HUES6 (cell line): Measurements from ENCODE around the gene MRGPRX4.
"Not testable (repeated sequence)": the region's sequence is repeated elsewhere in the genome, so short reads cannot be mapped to it uniquely, and the experiment has no call there.

Experiments used
- H3K27ac ChIP-seq: 2 replicates; pipeline ENCODE4 v1.7.0; 2013; ENCODE audit warnings: low read depth, mild to moderate bottlenecking, low read length, inconsistent platforms
- H3K27me3 ChIP-seq: 2 replicates; pipeline ENCODE4 v1.6.1; 2013; ENCODE audit warnings: low read length; ENCODE audit not compliant: control insufficient read depth, insufficient read depth
- H3K36me3 ChIP-seq: 2 replicates; pipeline ENCODE4 v1.6.1; 2013; ENCODE audit warnings: low read length; ENCODE audit not compliant: control insufficient read depth, insufficient read depth
- H3K4me1 ChIP-seq: 2 replicates; pipeline ENCODE4 v1.6.1; 2013; ENCODE audit warnings: low read length; ENCODE audit not compliant: control insufficient read depth, insufficient read depth
- H3K4me3 ChIP-seq: 2 replicates; pipeline ENCODE4 v1.5.1; 2013; ENCODE audit warnings: low read depth, low read length
- H3K9ac ChIP-seq: one replicate; pipeline ENCODE4 v1.6.1; 2013; ENCODE audit warnings: mild to moderate bottlenecking, low read length
- H3K9me3 ChIP-seq: 2 replicates; pipeline ENCODE4 v1.6.1; 2013; ENCODE audit warnings: low read depth, low read length; ENCODE audit not compliant: control insufficient read depth, insufficient read depth

MRGPRX4 gene

DNA sequence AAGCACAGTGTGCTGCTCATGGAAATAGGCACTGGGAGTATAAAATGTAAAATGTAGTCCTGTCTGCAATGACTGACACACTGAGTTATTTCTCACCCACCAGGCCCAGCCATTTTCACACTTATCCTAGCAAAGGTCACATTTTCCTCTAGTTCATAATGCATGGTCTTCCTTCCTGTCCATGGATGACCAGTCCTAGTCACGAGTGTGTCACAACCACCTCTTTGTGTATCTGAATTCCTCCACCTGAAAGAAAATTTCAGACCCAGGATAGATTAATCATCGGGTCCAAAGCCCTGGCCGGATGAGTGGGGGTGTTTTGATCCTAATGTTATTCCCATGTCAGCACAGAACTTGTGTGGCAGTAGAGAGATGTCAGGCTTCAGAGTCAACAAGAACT is at the start of gene MRGPRX4:
TSS of gene MRGPRX4 (plus strand) at position 172 of the 400 bp plus-strand sequence. CDS start 420 bp downstream, outside the sequence.
- H3K4me3 ChIP-seq = no peak within 1 kb of the TSS
- peaks cover 20% of the 10 kb centered on the region for H3K27me3 ChIP-seq
- H3K36me3 ChIP-seq = no peaks in the 10 kb centered on the region
- no peak within 1 kb of the TSS for H3K27ac ChIP-seq
- no peak within 1 kb of the TSS for H3K9ac ChIP-seq
- no peaks in the 10 kb centered on the region for H3K9me3 ChIP-seq
- H3K4me1 ChIP-seq = no peaks in the 10 kb centered on the region

- not testable (repeated sequence) for H3K9ac ChIP-seq, H3K4me1 ChIP-seq, H3K9me3 ChIP-seq, H3K4me3 ChIP-seq, H3K27ac ChIP-seq, H3K36me3 ChIP-seq, H3K27me3 ChIP-seq
Measured at GRCh38 chr11:18131115-18131514, 41.5 kb upstream of the MRGPRX4 start.

DNA sequence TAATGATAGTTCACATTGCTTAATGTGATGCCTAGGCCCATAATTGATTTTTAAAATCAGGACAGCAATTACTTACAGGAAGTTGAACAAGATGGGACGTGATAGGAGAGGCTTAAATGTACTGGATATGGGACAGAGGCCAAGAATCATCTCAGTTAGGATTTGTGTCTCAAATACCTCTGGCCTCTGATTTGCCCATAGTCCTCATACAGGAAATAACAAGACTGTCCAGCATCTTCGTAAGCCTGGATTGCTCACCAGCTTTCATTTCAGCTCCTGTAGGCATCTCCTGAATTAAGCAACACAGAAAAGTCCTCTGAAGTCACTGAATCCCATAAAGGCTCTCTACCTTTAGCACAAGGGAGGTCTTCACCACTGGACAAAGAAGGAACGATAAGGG is 40.3 kb upstream of the MRGPRX4 start, which contains the start of gene MRGPRX3:
TSS of gene MRGPRX3 (plus strand) at position 231 of the 400 bp plus-strand sequence. CDS start 4,632 bp downstream, outside the sequence.
- H3K27ac ChIP-seq = no peak within 1 kb of the TSS
- no peak within 1 kb of the TSS for H3K9ac ChIP-seq
- no peak within 1 kb of the TSS for H3K4me3 ChIP-seq
- no peaks in the 10 kb centered on the region for H3K4me1 ChIP-seq
- peaks cover 8% of the 10 kb centered on the region; the same call in 1 of the 2 replicates for H3K27me3 ChIP-seq
- peaks cover 7% of the 10 kb centered on the region for H3K9me3 ChIP-seq
- H3K36me3 ChIP-seq = no peaks in the 10 kb centered on the region

- H3K9me3 ChIP-seq = no peaks in the 10 kb centered on the region
- H3K27me3 ChIP-seq = peaks cover 12% of the 10 kb centered on the region
- H3K4me1 ChIP-seq = no peaks in the 10 kb centered on the region
- H3K4me3 ChIP-seq = no peak overlapping the region
- H3K9ac ChIP-seq = no peak overlapping the region
- no peak overlapping the region for H3K27ac ChIP-seq
- H3K36me3 ChIP-seq = no peaks in the 10 kb centered on the region
Measured at GRCh38 chr11:18135308-18135707, 37.3 kb upstream of the MRGPRX4 start.

DNA sequence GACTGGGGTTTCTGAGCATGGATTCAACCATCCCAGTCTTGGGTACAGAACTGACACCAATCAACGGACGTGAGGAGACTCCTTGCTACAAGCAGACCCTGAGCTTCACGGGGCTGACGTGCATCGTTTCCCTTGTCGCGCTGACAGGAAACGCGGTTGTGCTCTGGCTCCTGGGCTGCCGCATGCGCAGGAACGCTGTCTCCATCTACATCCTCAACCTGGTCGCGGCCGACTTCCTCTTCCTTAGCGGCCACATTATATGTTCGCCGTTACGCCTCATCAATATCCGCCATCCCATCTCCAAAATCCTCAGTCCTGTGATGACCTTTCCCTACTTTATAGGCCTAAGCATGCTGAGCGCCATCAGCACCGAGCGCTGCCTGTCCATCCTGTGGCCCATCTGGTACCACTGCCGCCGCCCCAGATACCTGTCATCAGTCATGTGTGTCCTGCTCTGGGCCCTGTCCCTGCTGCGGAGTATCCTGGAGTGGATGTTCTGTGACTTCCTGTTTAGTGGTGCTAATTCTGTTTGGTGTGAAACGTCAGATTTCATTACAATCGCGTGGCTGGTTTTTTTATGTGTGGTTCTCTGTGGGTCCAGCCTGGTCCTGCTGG is 35.3 kb upstream of the MRGPRX4 start:
- H3K27ac ChIP-seq = no peak overlapping the region
- no peaks in the 10 kb centered on the region for H3K36me3 ChIP-seq
- peaks cover 16% of the 10 kb centered on the region for H3K27me3 ChIP-seq
- H3K4me3 ChIP-seq = no peak overlapping the region
- H3K4me1 ChIP-seq = no peaks in the 10 kb centered on the region
- H3K9me3 ChIP-seq = no peaks in the 10 kb centered on the region
- no peak overlapping the region for H3K9ac ChIP-seq

GRCh38 chr11:18140145-18140544 is 32.5 kb upstream of the MRGPRX4 start:
- H3K27ac ChIP-seq = no peak overlapping the region
- H3K4me1 ChIP-seq = no peaks in the 10 kb centered on the region
- H3K36me3 ChIP-seq = no peaks in the 10 kb centered on the region
- peaks cover 14% of the 10 kb centered on the region for H3K27me3 ChIP-seq
- H3K9ac ChIP-seq = no peak overlapping the region
- H3K4me3 ChIP-seq = no peak overlapping the region
- no peaks in the 10 kb centered on the region for H3K9me3 ChIP-seq

DNA sequence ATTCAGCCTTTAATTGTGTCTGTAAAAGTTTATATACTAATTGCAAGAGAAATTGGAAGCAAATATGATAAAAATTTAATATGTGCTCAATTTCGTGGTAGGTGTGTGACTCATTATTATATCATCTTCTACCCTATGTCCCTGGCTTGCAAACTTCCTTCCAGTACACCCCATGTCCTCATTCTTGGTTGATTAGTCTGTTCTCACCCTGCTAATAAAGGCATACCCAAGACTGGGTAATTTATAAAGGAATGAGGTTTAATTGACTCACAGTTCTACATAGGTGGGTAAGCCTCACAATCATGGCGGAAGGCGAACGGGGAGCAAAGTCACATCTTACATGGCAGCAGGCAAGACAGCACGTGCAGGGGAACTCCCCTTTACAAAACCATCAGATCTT is 28.4 kb upstream of the MRGPRX4 start:
- no peak overlapping the region for H3K9ac ChIP-seq
- H3K27ac ChIP-seq = no peak overlapping the region
- H3K27me3 ChIP-seq = peaks cover 14% of the 10 kb centered on the region
- no peak overlapping the region for H3K4me3 ChIP-seq
- no peaks in the 10 kb centered on the region for H3K36me3 ChIP-seq
- no peaks in the 10 kb centered on the region for H3K4me1 ChIP-seq
- no peaks in the 10 kb centered on the region for H3K9me3 ChIP-seq

- H3K27ac ChIP-seq = no peak overlapping the region
- no peaks in the 10 kb centered on the region for H3K36me3 ChIP-seq
- H3K4me1 ChIP-seq = no peaks in the 10 kb centered on the region
- H3K9ac ChIP-seq = no peak overlapping the region
- no peaks in the 10 kb centered on the region for H3K9me3 ChIP-seq
- H3K4me3 ChIP-seq = no peak overlapping the region
- peaks cover 10% of the 10 kb centered on the region for H3K27me3 ChIP-seq
Measured at GRCh38 chr11:18145025-18145424, 27.6 kb upstream of the MRGPRX4 start.

- no peaks in the 10 kb centered on the region for H3K9me3 ChIP-seq
- H3K27ac ChIP-seq = no peak overlapping the region
- H3K36me3 ChIP-seq = no peaks in the 10 kb centered on the region
- no peaks in the 10 kb centered on the region for H3K4me1 ChIP-seq
- no peak overlapping the region for H3K9ac ChIP-seq
- H3K27me3 ChIP-seq = peaks cover 13% of the 10 kb centered on the region
- no peak overlapping the region for H3K4me3 ChIP-seq
Measured at GRCh38 chr11:18145837-18146236, 26.8 kb upstream of the MRGPRX4 start.

DNA sequence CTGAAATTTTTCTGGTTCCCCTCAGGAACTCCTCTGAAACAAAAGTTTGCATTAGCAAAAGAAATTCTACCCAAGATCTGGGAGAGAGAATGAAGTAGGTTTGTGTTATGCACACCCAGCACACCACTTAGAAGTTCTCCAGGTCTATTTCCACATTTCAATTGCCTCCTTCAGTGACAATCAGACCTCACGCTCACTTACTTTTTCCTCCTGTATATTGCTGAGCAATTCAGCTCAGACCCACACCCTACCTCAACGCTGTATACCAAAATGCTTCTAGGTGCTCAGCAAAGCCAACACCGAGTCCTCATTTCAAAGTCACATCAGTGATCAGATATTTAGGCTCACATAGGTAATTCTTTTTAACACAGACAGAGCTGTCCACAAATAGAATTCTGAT is 21.1 kb upstream of the MRGPRX4 start:
- Histone ChIP-seq H3K4me1 (no peaks in the 10 kb centered on the region), H3K27me3 (peaks cover 9% of the 10 kb centered on the region), H3K9ac (no peak overlapping the region), H3K4me3 (no peak overlapping the region), H3K9me3 (no peaks in the 10 kb centered on the region), H3K36me3 (no peaks in the 10 kb centered on the region), H3K27ac (no peak overlapping the region)

DNA sequence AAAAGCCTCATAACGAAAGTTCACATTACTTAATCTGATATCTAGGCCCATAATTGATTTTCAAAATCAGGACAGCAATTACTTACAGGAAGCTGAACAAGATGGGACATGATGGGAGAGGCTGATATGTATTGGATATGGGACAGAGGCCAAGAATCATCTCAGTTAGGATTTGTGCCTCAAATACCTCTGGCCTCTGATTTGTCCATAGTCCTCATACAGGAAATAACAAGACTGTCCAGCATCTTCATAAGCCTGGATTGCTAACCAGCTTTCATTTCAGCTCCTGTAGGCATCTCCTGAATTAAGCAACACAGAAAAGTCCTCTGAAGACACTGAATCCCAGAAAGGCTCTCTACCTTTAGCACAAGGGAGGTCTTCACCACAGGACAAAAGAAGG is 4.3 kb upstream of the MRGPRX4 start:
- H3K36me3 ChIP-seq = no peaks in the 10 kb centered on the region
- no peak overlapping the region for H3K4me3 ChIP-seq
- H3K27ac ChIP-seq = no peak overlapping the region
- no peaks in the 10 kb centered on the region for H3K9me3 ChIP-seq
- no peak overlapping the region for H3K9ac ChIP-seq
- H3K4me1 ChIP-seq = no peaks in the 10 kb centered on the region
- H3K27me3 ChIP-seq = peaks cover 3% of the 10 kb centered on the region; the same call in 1 of the 2 replicates
